Body of pancreas (tissue), 4 donors: ENCODE results near the gene ITPK1.

ENCODE experiments used
- POLR2A ChIP-seq, 3 donors: fragments of 450-650 bp; IDR thresholded peaks; one replicate each; pipeline ENCODE4 v1.6.1; 2016; ENCODE audit warnings: antibody characterized with exemption in 3 of 3, mild to moderate bottlenecking in 2 of 3
- TF ChIP-seq, protein P1 (sequence below), 7 experiments: fragments of 450-650 bp in 4 of 7; fragments of 200-600 bp in 3 of 7; sonication (generic) in 3 of 7; IDR thresholded peaks; one replicate each; pipeline ENCODE4 v1.5.1; 2016 to 2019; ENCODE audit warnings: antibody characterized with exemption in 7 of 7

DNA sequence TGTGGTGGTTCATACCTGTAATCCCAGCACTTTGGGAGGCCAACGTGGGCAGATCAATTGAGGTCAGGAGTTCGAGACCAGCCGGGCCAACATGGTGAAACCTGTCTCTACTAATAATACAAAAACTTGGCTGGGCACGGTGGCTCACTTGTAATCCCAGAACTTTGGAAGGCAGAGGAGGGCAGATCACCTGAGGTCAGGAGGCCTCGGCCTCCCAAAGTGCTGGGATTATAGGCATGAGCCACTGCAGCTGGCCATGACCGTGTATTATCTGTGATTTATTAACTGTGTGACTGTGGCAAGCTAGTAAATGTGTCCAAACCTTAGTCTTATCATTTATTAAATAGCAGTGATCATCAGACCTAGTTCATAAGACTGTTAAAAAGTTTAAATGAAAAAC, 7.1 kb upstream of the ITPK1 start:
- TF ChIP-seq, protein P1, sequence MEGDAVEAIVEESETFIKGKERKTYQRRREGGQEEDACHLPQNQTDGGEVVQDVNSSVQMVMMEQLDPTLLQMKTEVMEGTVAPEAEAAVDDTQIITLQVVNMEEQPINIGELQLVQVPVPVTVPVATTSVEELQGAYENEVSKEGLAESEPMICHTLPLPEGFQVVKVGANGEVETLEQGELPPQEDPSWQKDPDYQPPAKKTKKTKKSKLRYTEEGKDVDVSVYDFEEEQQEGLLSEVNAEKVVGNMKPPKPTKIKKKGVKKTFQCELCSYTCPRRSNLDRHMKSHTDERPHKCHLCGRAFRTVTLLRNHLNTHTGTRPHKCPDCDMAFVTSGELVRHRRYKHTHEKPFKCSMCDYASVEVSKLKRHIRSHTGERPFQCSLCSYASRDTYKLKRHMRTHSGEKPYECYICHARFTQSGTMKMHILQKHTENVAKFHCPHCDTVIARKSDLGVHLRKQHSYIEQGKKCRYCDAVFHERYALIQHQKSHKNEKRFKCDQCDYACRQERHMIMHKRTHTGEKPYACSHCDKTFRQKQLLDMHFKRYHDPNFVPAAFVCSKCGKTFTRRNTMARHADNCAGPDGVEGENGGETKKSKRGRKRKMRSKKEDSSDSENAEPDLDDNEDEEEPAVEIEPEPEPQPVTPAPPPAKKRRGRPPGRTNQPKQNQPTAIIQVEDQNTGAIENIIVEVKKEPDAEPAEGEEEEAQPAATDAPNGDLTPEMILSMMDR (IDR thresholded peaks at IDR 0.05): no peak
- no peak for TF ChIP-seq POLR2A (IDR thresholded peaks at IDR 0.05)
